Fibroblast of skin of scalp (primary cell): Measurements from ENCODE around the gene TMEM178B.

ENCODE experiments used
- DNase-seq: peaks from one replicate; pipeline ENCODE4 v3.0.0-alpha.2; 2013

TMEM178B gene

DNA sequence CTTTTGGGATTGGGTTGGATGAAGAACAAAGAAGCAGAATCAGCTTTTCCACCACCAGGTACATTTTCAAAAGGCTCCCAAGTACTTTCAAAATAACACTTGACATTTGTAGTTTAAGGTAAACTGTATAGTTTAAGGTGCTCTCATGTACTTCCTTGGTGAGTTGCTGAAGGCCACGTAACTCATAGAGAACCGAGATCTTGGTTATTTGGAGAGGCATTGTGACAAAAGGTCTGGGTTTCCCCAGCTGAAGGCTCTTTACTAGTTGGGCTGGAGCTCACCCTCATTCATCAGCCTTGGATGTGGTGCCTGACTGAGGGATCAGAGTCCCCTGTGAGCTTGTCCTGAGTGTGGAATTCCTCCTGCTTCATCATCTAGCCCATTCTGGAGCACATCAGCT, 191.8 kb downstream of the TMEM178B start:
- no peak for DNase-seq

DNA sequence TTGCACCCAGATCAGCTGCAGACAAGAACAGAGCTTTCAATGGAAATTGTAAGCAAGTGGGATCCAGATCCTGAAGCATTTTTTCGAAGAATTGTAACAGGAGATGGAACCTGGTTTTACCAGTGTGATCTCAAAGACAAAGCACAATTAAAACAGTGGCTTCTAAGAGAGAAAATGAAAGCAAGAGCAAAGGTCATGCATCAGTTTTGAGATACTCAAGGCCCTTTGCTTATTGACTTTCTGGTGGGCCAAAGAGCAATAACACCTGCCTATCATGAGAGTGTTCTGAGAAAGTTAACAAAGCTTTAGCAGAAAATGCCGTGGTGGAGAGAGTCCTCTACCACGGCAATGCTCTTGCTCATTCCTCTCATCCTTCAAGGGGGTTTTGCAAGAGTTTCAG, 194.8 kb downstream of the TMEM178B start:
- DNase-seq, result no peak

DNA sequence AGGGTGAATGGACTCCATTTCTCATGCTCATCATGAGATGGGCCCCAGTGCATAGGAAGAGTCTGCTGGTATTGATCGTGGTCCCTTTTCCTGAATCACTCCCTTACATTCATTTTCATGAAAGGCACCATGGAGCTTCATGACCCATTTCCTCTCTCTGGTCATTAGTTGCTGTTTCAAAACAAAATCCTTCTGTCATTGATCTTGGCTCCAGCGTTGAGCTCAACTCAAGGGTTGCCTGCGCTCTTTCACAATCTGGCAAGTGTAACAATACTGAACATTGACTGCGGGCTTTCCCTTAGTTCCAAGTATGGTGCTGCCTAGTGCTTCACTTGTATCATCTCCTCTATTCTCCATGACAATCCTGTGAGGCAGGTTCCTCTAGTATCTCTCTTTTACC, 197.6 kb downstream of the TMEM178B start:
- DNase-seq, result no peak

GRCh38 chr7:141272417-141272816, 198.6 kb downstream of the TMEM178B start:
- DNase-seq, result no peak

DNA sequence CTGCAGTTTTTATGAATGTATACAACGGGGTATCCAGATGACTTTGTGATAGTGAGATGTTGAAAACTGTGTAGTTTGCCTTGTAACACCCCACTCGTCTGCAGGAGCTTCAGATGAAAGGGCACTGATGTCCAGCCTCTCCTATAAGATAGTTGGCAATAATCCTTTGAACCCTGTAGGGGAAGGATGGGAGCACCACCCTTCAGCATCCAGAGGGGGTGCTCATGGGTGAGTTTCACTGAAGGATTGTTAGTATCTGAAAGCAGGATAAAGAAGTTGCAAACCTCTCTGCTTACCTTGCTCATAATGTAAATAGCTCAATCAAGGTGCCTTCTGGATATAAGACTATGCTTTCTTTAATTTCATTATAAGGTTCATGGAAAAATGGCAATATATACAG, 201.5 kb downstream of the TMEM178B start:
- no peak for DNase-seq

DNA sequence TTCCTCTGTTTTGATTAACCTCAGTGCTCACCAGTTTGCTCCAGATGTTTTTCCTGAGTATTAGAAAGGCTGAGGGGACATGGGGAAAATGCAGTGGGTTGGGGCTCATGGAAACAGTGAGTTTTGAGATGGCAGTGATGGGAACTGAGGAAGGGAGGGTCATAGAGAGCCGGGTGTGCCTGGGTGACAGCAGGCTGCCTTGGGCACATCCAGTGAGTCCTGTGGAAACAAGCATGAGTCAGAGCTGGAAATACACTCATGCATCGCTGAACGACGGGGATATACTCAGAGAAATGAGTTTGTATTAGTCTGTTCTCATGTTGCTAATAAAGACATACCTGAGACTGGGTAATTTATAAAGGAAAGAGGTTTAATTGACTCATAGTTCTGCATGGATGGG, 202.2 kb downstream of the TMEM178B start:
- DNase-seq, result no peak

DNA sequence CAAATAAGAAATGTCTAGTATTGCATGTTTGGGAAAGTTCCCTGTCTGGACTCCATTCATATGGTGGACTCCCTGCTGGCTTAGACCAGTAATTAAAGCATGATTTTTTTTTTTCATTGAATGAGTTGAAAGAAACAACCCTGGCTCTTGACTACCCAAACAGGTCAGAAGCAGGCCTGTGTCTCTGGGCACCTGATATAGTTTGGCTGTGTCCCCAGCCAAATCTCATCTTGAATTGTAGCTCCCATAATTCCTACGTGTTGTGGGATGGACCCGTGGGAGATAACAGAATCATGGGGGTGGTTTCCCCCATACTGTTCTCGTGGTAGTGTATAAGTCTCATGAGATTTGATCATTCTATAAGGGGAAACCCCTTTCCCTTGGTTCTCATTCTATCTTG, 206.2 kb downstream of the TMEM178B start:
- DNase-seq, result no peak

- no peak for DNase-seq
Measured at GRCh38 chr7:141281311-141281710, 207.4 kb downstream of the TMEM178B start.

DNA sequence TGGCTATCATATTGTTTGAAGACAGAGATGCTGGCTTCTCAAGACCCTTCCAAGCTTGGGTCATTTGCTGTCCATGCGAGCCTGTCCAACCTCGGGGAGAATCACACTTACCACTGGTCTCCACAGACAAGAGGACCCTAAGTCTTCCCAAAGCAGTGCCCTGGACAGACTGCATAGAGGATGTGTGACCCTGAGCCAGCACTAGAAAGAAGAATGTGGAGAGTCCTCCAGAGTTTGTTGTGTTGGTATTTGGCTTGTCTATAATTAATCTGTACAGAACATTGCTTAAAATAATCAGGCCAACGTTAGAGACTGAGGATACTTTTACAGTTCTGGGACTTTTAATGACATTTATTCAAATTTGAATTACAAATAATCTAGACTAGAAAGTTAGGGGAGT, 212.7 kb downstream of the TMEM178B start:
- no peak for DNase-seq

DNA sequence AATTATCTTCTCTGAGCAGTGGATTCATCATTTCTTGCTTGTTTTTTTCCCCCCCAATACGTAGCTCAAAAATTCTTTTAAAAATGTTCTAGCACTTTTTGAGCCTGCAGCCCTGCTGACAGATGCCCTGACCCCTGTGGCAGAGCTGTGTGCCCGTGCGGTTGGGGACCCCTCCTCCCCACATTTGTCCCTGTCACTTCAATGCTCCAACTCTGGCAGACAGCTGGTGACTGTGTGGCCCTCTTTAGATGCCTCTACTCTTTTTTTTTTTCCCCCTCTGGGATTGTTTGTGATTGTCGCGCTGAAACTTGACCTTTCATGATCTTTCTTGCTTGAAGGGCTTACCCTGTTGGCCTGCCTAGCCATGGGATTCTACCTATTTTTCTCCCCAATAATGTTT, 214.1 kb downstream of the TMEM178B start:
- no peak for DNase-seq

- no peak for DNase-seq
Measured at GRCh38 chr7:141288626-141289025, 214.8 kb downstream of the TMEM178B start.

DNA sequence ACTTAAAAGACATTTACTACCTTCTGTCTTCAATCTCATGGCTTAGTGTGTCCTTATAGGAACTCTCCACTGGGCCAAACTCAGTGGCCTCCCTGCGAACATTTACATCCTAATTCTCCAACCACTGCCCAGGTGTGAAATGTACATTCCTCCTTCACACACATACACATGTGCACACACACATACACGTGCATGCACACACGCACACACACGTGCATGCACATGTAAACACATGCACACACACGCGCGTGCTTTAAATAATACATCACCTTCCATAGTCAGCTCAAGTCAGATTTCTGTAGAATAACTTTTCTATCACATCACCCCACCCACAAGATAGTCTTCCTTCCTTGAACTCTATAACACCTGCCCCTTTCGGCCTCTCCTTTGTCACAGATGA, 216.5 kb downstream of the TMEM178B start:
- DNase-seq, result no peak

DNA sequence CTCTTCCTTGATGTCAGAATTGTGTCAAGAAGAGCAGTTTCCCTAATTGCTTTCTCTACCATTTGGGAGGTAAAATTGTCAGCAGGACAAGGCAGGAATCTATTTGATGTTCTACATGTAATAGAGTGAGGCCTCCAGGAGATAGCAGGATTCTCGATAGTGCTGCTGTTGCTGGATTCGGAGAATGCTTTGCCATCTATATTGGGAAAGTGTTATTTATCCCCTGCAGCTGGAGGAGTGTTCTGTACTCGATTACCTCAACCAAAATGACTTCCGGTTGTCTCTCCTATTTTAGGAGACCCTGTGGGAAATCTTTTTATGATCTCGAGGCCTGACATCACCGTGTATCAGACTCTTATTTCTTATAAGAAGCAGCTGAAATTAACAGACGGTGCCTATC, 217.1 kb downstream of the TMEM178B start:
- no peak for DNase-seq

DNA sequence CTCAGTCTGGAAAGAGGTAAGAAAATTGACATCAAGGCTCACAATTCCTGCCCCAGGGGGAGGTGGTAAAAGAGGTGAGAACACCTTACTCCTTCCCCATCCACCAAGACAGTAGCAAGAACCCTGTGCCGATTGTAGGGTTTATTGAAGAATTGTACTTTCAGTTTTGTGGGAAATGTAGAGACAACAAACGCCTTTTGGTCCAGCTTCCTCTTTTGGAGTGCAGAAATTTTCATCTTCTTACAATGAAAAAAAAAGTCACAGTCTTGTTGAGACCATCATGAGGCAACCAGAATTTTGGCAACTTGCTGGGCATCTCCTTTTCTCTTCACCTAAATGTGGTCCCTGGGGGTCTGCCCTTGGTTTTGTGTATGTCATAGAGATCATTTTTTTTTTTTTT, 217.7 kb downstream of the TMEM178B start:
- DNase-seq, result no peak

DNA sequence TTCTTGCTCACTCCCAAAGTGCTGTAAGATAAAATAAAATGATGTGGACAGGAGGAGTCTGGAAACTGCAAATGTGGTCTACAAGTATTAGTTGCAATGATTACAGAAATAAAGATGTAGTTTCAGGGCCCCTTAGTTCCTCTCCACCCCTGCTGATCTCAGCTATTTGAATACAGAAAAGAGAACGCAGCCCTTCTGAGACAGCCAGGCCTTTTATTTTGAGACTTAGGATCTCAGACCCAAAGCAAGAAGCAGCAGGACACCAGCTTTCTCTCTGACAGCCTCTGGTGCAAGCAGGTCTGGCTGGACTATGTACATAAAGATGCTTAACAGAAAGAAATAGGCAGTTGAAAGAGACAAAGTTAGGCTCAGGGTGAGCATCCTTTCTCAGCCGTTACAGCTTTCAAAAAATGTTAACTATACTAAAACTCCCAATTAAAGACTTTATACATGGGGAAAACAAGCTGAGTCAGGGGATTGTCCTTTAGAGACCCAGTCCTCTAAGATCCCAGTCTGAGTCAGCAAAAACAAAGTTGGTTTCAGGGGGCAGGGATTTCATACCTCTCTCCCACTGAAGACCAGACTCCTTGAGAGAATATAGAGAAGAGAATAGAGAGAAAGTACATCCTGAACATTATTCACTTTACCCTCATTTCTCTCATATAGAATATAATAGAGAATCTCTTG, 220.4 kb downstream of the TMEM178B start:
- no peak for DNase-seq

DNA sequence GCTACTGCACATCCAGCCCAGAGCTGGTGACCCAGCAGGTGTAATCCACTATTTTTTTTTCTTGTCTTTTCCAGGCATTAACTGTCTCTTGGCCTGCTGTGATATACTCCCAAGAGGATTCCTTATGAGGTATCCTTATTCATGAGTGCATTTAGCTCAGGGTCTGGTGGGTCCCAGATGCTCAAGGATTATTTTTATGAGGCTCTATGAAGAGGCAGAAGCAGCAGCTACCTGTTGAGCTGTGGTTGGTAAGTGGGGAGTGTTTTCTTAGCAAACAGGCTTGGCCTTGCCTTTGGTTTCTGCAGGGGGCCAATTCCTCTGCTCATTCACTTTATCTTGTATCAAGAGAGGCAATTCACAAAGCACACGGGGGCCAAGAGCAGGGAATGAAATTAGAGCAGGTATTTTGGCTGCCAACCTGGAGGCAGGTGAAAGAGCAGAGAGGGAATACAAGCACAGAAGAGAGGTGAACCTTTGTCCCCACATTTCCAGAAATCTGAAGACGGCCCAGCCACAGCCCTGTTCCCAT, 221.6 kb downstream of the TMEM178B start:
- DNase-seq, result no peak

- no peak for DNase-seq
Measured at GRCh38 chr7:141300816-141301215, 227.0 kb downstream of the TMEM178B start.

- DNase-seq, result no peak
Measured at GRCh38 chr7:141301544-141301943, 227.7 kb downstream of the TMEM178B start.

DNA sequence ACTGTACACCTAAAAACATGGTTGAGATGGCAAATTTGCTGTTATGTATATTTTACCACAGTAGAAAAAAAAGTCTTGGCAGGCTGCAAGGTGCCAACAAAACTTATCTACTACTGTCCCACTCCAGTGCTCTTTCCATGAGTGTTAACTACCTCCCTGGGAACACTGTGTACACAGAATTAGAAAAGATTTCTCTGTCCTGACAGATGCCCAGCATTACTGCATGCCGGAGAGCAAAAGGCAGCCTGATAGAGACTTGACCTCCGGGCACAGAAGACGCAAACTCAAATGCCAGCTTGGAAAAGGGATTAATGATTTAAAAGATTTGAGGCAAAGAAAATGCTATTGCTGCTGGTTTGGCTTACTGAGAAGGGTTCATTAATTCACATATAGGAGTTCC, 228.8 kb downstream of the TMEM178B start:
- no peak for DNase-seq

DNA sequence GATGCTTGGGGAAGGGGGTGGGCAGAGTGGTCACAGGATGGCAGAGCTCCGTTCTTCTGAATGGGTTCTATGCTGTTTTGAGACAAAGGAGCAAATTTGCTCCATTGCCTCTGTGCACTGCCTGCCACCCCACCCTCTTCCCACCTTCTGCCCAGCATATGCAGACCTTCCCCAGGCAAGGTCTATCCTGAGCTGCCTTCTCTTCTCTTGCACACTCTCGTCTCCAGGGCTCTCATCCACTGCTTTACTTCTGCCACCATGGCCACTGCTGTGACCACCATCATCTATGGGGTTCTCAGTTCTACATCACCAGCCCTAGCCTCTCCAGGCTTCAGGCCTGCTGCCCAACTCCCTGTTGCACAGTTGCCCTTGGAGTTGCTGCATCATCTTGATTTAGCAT, 230.4 kb downstream of the TMEM178B start:
- no peak for DNase-seq

GRCh38 chr7:141306081-141306480, 232.2 kb downstream of the TMEM178B start:
- DNase-seq, result no peak

DNA sequence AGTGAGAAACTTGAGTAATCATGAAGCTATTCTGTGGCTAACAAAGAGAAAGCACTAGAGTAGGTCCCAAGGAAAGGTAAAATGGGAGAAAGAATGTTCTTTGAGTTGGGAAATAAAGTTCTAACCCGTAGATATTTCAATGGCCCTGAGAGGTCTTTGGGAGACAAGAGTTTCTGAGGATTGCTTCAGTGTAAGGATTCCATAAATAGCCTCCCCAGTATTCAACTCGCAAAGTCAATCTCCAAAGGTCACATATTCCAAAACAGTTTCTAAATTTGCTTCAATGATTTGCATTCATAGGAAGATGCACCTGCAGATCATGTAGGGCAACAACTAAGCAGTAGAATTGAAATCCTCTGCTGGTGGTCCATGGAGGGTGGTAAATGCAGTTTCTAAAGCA, 238.5 kb downstream of the TMEM178B start:
- no peak for DNase-seq

DNA sequence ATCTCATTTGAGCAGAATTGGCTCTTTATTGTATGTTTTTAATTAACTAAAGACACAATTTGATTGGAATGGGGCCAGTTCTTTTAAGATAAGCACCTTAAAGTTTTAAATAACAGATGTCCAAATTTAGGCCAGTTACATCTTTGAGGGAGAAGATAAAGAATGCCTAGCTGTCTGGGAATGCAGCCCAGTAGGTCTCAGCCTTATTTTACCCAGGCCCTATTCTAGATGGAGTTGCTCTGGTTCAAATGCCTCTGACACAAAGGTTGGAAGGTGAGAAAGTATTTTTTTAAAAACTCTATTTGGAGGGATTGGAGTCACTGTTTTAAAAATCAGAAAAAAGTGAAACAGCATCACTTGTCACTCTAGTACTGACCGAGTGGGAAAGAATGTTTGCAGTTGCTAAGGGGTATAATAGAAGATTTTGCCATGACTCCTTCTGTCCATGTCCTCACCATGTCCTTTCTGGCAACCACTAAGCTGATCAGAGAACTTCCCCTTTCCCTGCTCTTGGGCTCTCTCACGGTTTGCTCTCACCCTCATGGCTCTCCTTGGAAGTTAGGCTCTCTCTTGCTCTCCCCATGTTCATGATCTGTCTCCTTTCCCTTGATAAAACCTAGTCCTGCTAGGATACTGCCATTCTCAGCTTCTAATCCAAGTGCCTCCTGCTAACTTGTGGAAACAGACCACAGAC, 239.1 kb downstream of the TMEM178B start:
- DNase-seq, result no peak

DNA sequence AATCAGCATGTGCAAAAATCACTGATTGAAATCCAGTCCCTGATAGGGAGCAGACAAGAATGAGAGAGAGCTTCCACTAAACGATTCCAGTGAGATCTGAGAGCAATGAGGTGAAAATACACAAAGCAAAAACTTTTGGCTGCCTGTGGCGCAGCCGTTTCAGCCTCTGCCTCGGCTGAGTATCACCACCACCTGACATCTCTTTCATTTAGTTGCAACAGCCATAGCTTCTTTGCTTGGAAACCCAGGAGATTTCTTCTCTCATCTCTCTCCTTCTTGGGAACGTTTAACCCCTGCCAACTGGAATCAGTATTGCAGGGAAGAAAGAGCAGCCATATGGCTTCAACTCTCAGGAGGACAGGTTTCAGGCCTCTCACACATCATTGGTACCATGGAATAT, 240.0 kb downstream of the TMEM178B start:
- no peak for DNase-seq
